Measurements from ENCODE around the gene PHPT1. TPM values are rescaled to one million over a fixed set of nuclear protein-coding genes. Genes with fewer than 3 reads are reported as not detected.

Gene PHPT1
- total RNA-seq, 1 donor from 2014 or later: 168 TPM

DNA sequence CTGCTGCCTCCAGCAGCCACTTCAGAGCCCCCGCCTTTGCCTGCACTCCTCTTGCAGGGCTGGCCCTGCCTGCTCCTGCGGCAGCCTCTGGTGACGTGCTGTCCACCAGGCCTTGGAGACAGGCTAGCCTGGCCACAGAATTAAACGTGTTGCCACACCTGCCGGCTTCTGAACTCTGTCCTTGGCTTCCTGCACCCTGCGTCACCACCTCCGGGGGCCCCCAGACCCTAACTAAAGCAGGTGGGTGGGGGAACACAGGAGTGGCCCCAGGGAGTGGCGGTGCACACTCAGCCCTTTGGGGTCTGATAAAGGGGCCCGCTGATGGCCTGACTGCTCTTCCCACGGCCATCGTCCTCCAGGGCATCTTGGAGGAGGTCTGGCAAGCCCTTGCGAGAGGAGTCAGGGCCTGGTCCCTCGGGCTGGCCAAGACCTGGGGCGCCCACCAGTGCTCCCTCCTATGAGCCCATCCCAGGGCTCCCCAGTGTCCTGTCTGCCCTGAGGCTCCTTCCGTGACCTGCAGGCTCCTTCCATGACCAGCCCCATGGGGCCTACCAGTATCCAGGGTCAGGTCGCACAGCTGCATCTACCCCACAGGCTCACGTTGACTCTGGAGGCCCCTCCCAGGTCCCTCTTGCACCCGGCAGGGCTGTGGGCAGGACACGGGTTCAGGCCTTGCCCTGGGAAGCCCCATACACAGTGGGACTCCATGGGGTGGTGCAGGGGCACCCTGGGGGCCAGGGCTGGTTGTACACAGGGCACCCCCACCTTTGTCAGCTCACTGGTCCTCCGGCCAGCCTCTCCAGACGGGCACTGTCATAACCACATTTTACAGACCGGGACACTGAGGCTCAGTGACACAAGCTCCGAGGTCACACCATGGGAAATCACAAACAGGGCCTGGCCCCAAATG lies 1.9 kb downstream of the PHPT1 start:
- no peaks in the 10 kb centered on the region for H3K9me3 Mint-ChIP-seq (ENCODE audit: low read depth)
- no peak for DNase-seq (ENCODE audit: low spot score, unreplicated experiment)
- peaks cover 6% of the 10 kb centered on the region for H3K27me3 Mint-ChIP-seq
- no peak overlapping the region for H3K27ac Mint-ChIP-seq
- TF ChIP-seq, protein P1, sequence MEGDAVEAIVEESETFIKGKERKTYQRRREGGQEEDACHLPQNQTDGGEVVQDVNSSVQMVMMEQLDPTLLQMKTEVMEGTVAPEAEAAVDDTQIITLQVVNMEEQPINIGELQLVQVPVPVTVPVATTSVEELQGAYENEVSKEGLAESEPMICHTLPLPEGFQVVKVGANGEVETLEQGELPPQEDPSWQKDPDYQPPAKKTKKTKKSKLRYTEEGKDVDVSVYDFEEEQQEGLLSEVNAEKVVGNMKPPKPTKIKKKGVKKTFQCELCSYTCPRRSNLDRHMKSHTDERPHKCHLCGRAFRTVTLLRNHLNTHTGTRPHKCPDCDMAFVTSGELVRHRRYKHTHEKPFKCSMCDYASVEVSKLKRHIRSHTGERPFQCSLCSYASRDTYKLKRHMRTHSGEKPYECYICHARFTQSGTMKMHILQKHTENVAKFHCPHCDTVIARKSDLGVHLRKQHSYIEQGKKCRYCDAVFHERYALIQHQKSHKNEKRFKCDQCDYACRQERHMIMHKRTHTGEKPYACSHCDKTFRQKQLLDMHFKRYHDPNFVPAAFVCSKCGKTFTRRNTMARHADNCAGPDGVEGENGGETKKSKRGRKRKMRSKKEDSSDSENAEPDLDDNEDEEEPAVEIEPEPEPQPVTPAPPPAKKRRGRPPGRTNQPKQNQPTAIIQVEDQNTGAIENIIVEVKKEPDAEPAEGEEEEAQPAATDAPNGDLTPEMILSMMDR (IDR thresholded peaks at IDR 0.05; ENCODE audit: unreplicated experiment): no peak
- peaks cover 3% of the 10 kb centered on the region for H3K4me1 Mint-ChIP-seq (ENCODE audit: low read depth)
- H3K4me3 Mint-ChIP-seq (ENCODE audit: low read depth): no peak overlapping the region
- H3K36me3 Mint-ChIP-seq (ENCODE audit: insufficient read depth): peaks cover 2% of the 10 kb centered on the region

DNA sequence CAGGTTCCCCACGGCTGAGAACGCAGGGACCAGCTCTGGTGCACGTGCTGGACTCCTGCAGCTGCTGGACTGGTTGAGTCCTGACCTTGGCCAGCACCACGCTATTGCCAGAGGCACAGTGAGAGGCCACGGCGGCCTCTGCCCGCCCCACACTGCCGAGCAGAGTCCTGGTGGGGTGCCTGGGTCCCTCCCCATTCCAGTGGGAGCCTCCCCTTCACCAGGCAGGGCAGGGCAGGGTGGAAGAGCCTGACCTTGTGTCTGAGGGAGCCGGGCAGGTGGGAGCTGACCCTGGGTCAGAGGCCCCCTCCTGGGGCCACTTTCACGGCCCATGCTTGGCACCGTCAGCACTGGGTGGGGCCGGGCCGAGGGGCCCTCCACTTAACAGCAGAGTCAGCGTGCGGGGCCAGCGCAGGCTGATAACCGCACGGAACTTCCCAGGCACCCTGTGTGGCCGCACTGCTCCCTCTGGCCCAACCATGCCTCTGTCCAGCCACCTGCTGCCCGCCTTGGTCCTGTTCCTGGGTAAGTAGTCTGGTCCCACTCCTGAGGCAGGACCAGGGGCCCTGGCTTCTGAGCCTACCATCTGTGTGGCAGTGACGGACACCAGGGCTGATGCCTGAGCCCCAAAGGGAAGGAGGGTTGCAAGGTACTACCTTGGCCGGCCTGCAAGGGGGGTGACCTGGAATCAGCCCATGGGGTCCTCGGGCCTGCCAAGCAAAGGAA lies 2.9 kb downstream of the PHPT1 start, which contains the start of gene MAMDC4:
Gene MAMDC4, plus strand, starts transcription at position 406 of the 723 bp plus-strand sequence. Its CDS starts 71 bp downstream, at position 477.
- no peak within 1 kb of the TSS for H3K4me3 Mint-ChIP-seq (ENCODE audit: low read depth)
- H3K27ac Mint-ChIP-seq: peak within 1 kb of the TSS; percentile 24
- DNase-seq (ENCODE audit: low spot score, unreplicated experiment): no peak
- H3K27me3 Mint-ChIP-seq: peaks cover 3% of the 10 kb centered on the region
- TF ChIP-seq, protein P1 (IDR thresholded peaks at IDR 0.05; ENCODE audit: unreplicated experiment): no peak
- H3K4me1 Mint-ChIP-seq (ENCODE audit: low read depth): peaks cover 3% of the 10 kb centered on the region
- H3K36me3 Mint-ChIP-seq (ENCODE audit: insufficient read depth): no peaks in the 10 kb centered on the region
- no peaks in the 10 kb centered on the region for H3K9me3 Mint-ChIP-seq (ENCODE audit: low read depth)

DNA sequence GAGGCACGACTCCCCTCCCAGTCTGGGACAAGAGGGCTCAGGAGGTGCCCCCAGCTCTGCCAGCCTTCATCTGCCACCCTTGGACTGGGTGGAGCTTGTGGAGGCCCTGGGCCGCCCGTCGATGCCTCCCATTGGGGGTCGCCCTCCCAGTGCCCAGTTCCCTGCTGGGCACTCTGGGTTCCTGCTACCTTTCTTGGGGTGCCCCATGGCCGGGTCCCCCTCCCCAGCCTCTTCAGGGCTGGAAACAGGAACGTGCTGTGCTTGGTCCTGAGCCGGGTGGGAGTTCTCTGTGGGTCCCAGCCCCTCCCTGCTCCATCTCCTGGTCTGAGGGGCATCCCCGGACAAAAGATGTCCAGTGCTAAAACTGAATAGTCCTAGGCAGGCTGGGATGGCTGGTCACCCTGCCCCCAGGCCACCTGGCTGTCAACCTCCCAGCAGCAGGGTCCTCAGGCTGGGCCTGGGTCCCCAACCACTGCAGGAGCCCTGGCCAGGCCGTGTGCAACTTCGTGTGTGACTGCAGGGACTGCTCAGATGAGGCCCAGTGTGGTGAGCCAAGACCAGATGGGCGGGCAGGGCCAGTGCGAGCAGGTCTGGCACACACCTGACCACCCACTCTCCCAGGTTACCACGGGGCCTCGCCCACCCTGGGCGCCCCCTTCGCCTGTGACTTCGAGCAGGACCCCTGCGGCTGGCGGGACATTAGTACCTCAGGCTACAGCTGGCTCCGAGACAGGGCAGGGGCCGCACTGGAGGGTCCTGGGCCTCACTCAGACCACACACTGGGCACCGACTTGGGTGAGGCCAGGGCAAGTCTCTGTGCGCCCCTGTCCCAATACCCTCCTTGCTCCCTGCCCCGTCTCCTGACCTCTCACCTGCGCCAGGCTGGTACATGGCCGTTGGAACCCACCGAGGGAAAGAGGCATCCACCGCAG lies 3.7 kb downstream of the PHPT1 start:
- Mint-ChIP-seq H3K4me1 (ENCODE audit: low read depth) (peaks cover 3% of the 10 kb centered on the region), H3K27ac (peak overlapping the region; percentile 24), H3K4me3 (ENCODE audit: low read depth) (no peak overlapping the region), H3K9me3 (ENCODE audit: low read depth) (no peaks in the 10 kb centered on the region), H3K36me3 (ENCODE audit: insufficient read depth) (no peaks in the 10 kb centered on the region), H3K27me3 (no peaks in the 10 kb centered on the region)
- TF ChIP-seq, protein P1 (IDR thresholded peaks at IDR 0.05; ENCODE audit: unreplicated experiment): no peak
- no peak for DNase-seq (ENCODE audit: low spot score, unreplicated experiment)

DNA sequence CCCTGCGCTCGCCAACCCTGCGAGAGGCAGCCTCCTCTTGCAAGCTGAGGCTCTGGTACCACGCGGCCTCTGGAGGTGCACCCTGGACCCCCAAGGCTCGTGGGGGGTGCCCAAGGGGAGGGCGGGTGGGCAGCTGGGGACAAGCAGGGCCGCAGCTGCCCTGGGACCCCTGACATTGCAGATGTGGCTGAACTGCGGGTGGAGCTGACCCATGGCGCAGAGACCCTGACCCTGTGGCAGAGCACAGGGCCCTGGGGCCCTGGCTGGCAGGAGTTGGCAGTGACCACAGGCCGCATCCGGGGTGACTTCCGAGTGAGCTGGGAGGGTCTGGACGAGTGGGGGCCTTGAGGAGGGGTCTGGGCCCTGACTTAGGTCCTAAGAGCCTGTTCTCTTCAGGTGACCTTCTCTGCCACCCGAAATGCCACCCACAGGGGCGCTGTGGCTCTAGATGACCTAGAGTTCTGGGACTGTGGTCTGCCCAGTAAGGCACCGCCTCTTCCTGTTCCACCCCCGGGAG lies 4.4 kb downstream of the PHPT1 start:
- Mint-ChIP-seq H3K9me3 (ENCODE audit: low read depth) (no peaks in the 10 kb centered on the region), H3K27me3 (no peaks in the 10 kb centered on the region), H3K4me3 (ENCODE audit: low read depth) (no peak overlapping the region), H3K36me3 (ENCODE audit: insufficient read depth) (no peaks in the 10 kb centered on the region), H3K27ac (no peak overlapping the region), H3K4me1 (ENCODE audit: low read depth) (peaks cover 2% of the 10 kb centered on the region)
- TF ChIP-seq, protein P1 (IDR thresholded peaks at IDR 0.05; ENCODE audit: unreplicated experiment): no peak
- no peak for DNase-seq (ENCODE audit: low spot score, unreplicated experiment)
